Vagina (tissue), 2 donors: Measurements from ENCODE around the gene PRG3. TPM values are rescaled to one million over a fixed set of nuclear protein-coding genes. Genes with fewer than 3 reads are reported as not detected.

ENCODE experiments used
- DNase-seq, 2 donors: peaks; one replicate each; pipeline ENCODE4 v3.0.0-alpha.2; 2017; ENCODE audit errors: extremely low spot score in 2 of 2
- H3K27ac ChIP-seq: fragments of 200-600 bp; sonication (generic); one replicate; pipeline ENCODE4 v1.5.1; 2019
- H3K27me3 ChIP-seq: fragments of 200-600 bp; sonication (generic); one replicate; pipeline ENCODE4 v1.5.1; 2019
- H3K36me3 ChIP-seq, 2 donors: fragments of 200-600 bp; sonication (generic); one replicate each; pipeline ENCODE4 v1.5.1; 2017 to 2019
- H3K4me1 ChIP-seq: fragments of 200-600 bp; sonication (generic); one replicate; pipeline ENCODE4 v1.5.1; 2019
- H3K4me3 ChIP-seq, 2 donors: fragments of 200-600 bp; sonication (generic); 1 replicate in 1 of 2; 2 replicates in 1 of 2; pipeline ENCODE4 v1.5.1; 2016 to 2019
- H3K9me3 ChIP-seq: fragments of 200-600 bp; sonication (generic); one replicate; pipeline ENCODE4 v1.5.1; 2019
- POLR2A ChIP-seq, 2 donors: fragments of 450-650 bp; IDR thresholded peaks; one replicate each; pipeline ENCODE4 v1.6.1; 2017; ENCODE audit warnings: antibody characterized with exemption in 2 of 2, mild to moderate bottlenecking in 2 of 2, moderate library complexity in 2 of 2
- POLR2AphosphoS5 ChIP-seq, 2 donors: sonication (generic); formaldehyde crosslinking; IDR thresholded peaks; one replicate each; pipeline ENCODE4 v1.9.0; 2017; ENCODE audit warnings: antibody characterized with exemption in 2 of 2, mild to moderate bottlenecking in 2 of 2, low read depth in 1 of 2; ENCODE audit not compliant: insufficient read depth in 1 of 2
- intact Hi-C: fragments of 100-400 bp; cut with DNase I; formaldehyde crosslinking; loops from one replicate; pipeline ENCODE4 v1.15.1; 2023
- total RNA-seq: library from RNA; depleted of rRNA; stranded (reverse); fragments of >200 nt; gene quantifications from one replicate; pipeline ENCODE4 v1.2.3, GENCODE V29; 2016
- TF ChIP-seq, protein P1 (sequence below), 3 experiments: fragments of 450-650 bp in 2 of 3; fragments of 200-600 bp in 1 of 3; sonication (generic) in 1 of 3; IDR thresholded peaks; one replicate each; pipeline ENCODE4 v1.5.1; 2017 to 2019; ENCODE audit warnings: antibody characterized with exemption in 3 of 3, mild to moderate bottlenecking in 2 of 3, moderate library complexity in 2 of 3

The PRG3 gene
- total RNA-seq, 1 donor from 2014 or later = not detected

DNA sequence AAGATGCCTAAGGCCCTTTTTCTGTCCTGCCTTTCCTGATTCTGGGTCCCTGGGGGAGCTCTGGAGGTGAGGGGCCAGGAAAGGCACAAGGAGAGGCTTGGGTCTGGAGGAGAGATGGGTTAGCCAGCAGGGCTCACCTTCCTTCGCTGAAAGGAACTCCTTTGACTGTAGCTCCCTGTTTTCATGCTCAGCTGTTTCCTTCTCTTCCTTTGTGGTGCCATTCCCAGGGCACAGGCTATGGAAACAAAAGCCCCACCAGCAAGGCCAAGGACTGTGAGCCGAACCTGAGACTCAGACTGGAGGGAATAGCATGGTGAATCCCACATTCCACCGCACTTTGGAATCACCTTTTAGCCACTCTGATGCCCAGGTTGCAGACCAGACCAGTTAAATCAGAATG lies 35.5 kb upstream of the PRG3 start:
- Histone ChIP-seq H3K27me3 (no peaks in the 10 kb centered on the region), H3K4me1 (peaks cover 16% of the 10 kb centered on the region), H3K4me3 (no peak overlapping the region), H3K27ac (no peak overlapping the region), H3K36me3 (peaks cover 0 to 70% of the 10 kb centered on the region in 2 donors), H3K9me3 (no peaks in the 10 kb centered on the region)
- TF ChIP-seq, protein P1, sequence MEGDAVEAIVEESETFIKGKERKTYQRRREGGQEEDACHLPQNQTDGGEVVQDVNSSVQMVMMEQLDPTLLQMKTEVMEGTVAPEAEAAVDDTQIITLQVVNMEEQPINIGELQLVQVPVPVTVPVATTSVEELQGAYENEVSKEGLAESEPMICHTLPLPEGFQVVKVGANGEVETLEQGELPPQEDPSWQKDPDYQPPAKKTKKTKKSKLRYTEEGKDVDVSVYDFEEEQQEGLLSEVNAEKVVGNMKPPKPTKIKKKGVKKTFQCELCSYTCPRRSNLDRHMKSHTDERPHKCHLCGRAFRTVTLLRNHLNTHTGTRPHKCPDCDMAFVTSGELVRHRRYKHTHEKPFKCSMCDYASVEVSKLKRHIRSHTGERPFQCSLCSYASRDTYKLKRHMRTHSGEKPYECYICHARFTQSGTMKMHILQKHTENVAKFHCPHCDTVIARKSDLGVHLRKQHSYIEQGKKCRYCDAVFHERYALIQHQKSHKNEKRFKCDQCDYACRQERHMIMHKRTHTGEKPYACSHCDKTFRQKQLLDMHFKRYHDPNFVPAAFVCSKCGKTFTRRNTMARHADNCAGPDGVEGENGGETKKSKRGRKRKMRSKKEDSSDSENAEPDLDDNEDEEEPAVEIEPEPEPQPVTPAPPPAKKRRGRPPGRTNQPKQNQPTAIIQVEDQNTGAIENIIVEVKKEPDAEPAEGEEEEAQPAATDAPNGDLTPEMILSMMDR (IDR thresholded peaks at IDR 0.05) = no peak
- no peak for TF ChIP-seq POLR2A (IDR thresholded peaks at IDR 0.05)
- TF ChIP-seq POLR2AphosphoS5 (IDR thresholded peaks at IDR 0.05; ENCODE audit: insufficient read depth in 1 of 2, low read depth in 1 of 2) = no peak
- no peak for DNase-seq
- intact Hi-C loops = no loop called here

DNA sequence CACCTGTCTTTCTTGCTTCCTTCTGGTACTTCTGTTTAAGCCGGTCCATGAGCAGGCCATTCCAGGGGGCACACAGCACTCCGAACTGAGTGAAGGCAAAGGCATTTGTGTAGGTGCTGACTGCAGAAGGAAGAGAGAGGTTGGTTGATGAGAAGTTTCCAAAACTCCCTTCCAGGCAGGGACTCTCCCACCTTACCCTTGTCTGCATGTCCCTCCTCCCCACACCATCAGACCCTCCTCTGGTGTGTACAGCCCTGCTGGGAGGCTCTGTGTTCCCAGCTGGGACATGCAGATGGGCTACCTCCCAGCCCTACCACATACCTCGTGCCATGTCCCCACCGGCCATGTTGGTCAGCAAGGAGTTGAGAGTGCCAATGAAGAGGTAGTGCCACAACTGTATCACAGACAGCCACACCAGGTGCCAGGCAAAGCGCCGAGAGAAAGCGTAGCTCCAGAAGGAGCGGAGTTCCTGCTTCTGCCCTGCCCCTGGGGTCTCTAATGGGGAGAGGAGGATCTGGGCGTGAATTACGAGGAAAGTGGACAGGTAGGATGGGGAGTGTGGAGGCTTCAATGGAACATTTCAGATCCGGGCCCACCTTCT lies 33.8 kb upstream of the PRG3 start:
- peaks cover 0 to 77% of the 10 kb centered on the region in 2 donors for H3K36me3 ChIP-seq
- H3K4me1 ChIP-seq = peaks cover 16% of the 10 kb centered on the region
- no peak overlapping the region for H3K27ac ChIP-seq
- no peaks in the 10 kb centered on the region for H3K27me3 ChIP-seq
- H3K4me3 ChIP-seq = no peak overlapping the region
- no peak for TF ChIP-seq POLR2AphosphoS5 (IDR thresholded peaks at IDR 0.05; ENCODE audit: insufficient read depth in 1 of 2, low read depth in 1 of 2)
- TF ChIP-seq POLR2A (IDR thresholded peaks at IDR 0.05) = no peak
- TF ChIP-seq, protein P1 (IDR thresholded peaks at IDR 0.05) = no peak
- intact Hi-C loops = no loop called here
- DNase-seq = no peak
- no peaks in the 10 kb centered on the region for H3K9me3 ChIP-seq

DNA sequence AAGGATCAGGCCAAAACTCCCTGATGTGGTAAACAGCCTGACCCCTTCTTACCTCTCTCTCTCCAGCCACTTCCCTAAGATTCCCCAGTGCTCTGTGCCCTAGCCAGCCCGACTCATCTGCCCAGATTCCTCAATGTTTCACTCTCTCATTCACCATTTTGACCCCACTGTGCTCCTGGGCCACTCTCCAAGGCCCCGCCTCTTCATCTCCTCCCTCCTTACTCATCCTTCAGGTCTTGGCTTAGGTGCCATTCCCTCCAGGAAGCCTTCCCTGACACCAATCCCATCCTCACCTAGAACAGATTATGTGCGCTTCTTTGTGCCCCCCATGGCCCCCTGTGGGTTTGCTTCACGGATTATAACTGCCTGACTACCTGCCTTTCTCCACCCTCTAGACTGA lies 32.7 kb upstream of the PRG3 start:
- no peak overlapping the region for H3K27ac ChIP-seq
- H3K4me3 ChIP-seq = no peak overlapping the region
- intact Hi-C loops = no loop called here
- peaks cover 0 to 83% of the 10 kb centered on the region in 2 donors for H3K36me3 ChIP-seq
- H3K4me1 ChIP-seq = peaks cover 16% of the 10 kb centered on the region
- no peaks in the 10 kb centered on the region for H3K9me3 ChIP-seq
- TF ChIP-seq POLR2AphosphoS5 (IDR thresholded peaks at IDR 0.05; ENCODE audit: insufficient read depth in 1 of 2, low read depth in 1 of 2) (no peak), POLR2A (IDR thresholded peaks at IDR 0.05) (no peak)
- TF ChIP-seq, protein P1 (IDR thresholded peaks at IDR 0.05) = no peak
- no peaks in the 10 kb centered on the region for H3K27me3 ChIP-seq
- no peak for DNase-seq

DNA sequence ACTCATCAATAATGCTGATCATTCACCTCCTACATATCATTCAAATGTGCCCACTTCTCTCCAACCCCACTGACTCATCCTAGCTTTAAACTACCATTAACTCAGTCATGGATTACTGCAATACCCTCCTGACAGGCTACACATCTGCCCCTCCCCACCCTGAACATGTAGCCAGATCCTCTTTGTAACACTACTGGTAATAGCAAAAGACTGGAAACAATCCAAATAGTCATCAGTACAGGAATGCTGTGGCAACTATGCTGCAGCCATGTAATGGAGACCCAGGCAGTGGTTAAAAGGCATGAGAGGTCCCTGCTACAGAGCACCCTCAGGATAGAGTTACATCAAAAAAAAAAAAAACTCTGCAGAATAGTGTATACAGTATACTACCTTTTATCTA lies 29.3 kb upstream of the PRG3 start:
- no peaks in the 10 kb centered on the region for H3K27me3 ChIP-seq
- H3K9me3 ChIP-seq = no peaks in the 10 kb centered on the region
- H3K36me3 ChIP-seq = peaks cover 0 to 78% of the 10 kb centered on the region in 2 donors
- H3K27ac ChIP-seq = no peak overlapping the region
- intact Hi-C loops = no loop called here
- H3K4me1 ChIP-seq = peaks cover 27% of the 10 kb centered on the region
- TF ChIP-seq POLR2AphosphoS5 (IDR thresholded peaks at IDR 0.05; ENCODE audit: insufficient read depth in 1 of 2, low read depth in 1 of 2) (no peak), POLR2A (IDR thresholded peaks at IDR 0.05) (no peak)
- TF ChIP-seq, protein P1 (IDR thresholded peaks at IDR 0.05) = no peak
- H3K4me3 ChIP-seq = no peak overlapping the region
- no peak for DNase-seq

DNA sequence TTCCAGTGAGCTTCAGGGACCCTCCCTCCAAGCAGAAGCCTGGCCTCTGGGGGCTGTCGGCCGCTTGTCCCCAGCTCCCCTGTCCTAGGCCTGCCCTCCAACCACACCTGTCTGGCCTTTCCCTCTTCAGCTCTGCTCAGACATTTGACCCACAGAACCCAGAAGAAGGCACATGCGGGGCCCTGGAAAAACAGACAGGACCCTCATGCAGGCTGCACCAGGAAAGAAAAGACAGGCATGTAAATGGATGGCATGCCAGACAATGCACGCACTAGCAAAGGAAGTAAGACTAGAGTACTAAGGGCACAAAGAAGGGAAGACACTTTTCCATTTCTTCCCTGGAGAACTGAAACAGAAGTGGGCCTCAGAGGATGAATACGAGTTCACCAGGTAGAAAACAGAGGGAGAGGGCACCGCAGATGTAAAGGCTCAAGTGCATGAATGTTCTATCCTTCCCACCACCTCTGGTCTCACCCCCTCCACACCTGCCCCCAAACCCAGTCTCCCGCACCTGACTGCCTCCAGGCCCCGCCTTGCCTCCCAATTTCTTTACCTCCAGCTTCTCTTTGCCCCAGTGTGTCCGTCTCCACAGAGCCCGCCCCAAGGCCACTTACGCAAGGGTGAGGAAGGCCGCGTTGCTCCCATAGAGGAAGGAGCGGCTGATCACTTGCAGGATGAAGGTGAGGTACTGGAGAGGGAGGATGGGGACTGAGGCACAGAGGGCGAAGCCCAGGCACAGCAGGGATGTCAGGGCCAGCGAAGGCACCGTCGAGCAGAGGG lies 28.6 kb upstream of the PRG3 start:
- no peak overlapping the region for H3K27ac ChIP-seq
- intact Hi-C loops = no loop called here

More for the DNA sequence above, 28.6 kb upstream of the PRG3 start:
- Histone ChIP-seq H3K27me3 (no peaks in the 10 kb centered on the region), H3K4me1 (peaks cover 28% of the 10 kb centered on the region), H3K4me3 (no peak overlapping the region), H3K36me3 (peaks cover 0 to 72% of the 10 kb centered on the region in 2 donors), H3K9me3 (no peaks in the 10 kb centered on the region)
- DNase-seq = no peak
- TF ChIP-seq POLR2A (IDR thresholded peaks at IDR 0.05) = no peak
- TF ChIP-seq, protein P1 (IDR thresholded peaks at IDR 0.05) = no peak
- TF ChIP-seq POLR2AphosphoS5 (IDR thresholded peaks at IDR 0.05; ENCODE audit: insufficient read depth in 1 of 2, low read depth in 1 of 2) = no peak
